Tibial artery (tissue), 4 donors: ENCODE measurements around the gene HOXA7.

Experiments used
- DNase-seq, 2 donors: peaks; one replicate each; pipeline ENCODE4 v3.0.0-alpha.2; 2019
- H3K27ac ChIP-seq, 2 donors: fragments of 200-600 bp; sonication (generic) in 1 of 2; 1 replicate in 1 of 2; 2 replicates in 1 of 2; pipeline ENCODE4 v1.5.1; 2018 to 2019; ENCODE audit warnings: mild to moderate bottlenecking in 1 of 2
- H3K27me3 ChIP-seq, 2 donors: fragments of 200-600 bp; sonication (generic) in 1 of 2; one replicate each; pipeline versions ENCODE4 v1.5.1 to v1.6.0; 2016 to 2019
- H3K36me3 ChIP-seq, 3 donors: fragments of 200-600 bp; sonication (generic) in 2 of 3; one replicate each; pipeline ENCODE4 v1.5.1; 2016 to 2019; ENCODE audit warnings: mild to moderate bottlenecking in 2 of 3
- H3K4me1 ChIP-seq, 4 donors: fragments of 200-600 bp; sonication (generic) in 2 of 4; 1 replicate in 3 of 4; 2 replicates in 1 of 4; pipeline ENCODE4 v1.5.1; 2016 to 2019
- H3K4me3 ChIP-seq, 2 donors: fragments of 200-600 bp; sonication (generic) in 1 of 2; 1 replicate in 1 of 2; 2 replicates in 1 of 2; pipeline ENCODE4 v1.5.1; 2018 to 2019; ENCODE audit warnings: mild to moderate bottlenecking in 2 of 2
- H3K9me3 ChIP-seq, 3 donors: fragments of 200-600 bp; sonication (generic) in 1 of 3; one replicate each; pipeline ENCODE4 v1.5.1; 2016 to 2019
- CTCF ChIP-seq, 2 experiments: fragments of 200-600 bp in 1 of 2; fragments of 450-650 bp in 1 of 2; IDR thresholded peaks; one replicate each; pipeline ENCODE4 v1.5.1; 2017 to 2019; ENCODE audit warnings: antibody characterized with exemption in 2 of 2, mild to moderate bottlenecking in 1 of 2, moderate library complexity in 1 of 2
- intact Hi-C: fragments of 100-400 bp; cut with DNase I; formaldehyde crosslinking; loops from one replicate; pipeline ENCODE4 v1.15.0; 2023; ENCODE audit warnings: low total_unique reads

HOXA7 gene

GRCh38 chr7:27159266-27160144 is 3.0 kb upstream of the HOXA7 start:
- H3K27ac ChIP-seq: no peak overlapping the region
- no peaks in the 10 kb centered on the region for H3K36me3 ChIP-seq
- TF ChIP-seq CTCF (IDR thresholded peaks at IDR 0.05): no peak
- no peaks in the 10 kb centered on the region for H3K27me3 ChIP-seq
- peaks cover 0 to 53% (median 27%) of the 10 kb centered on the region in 4 donors for H3K4me1 ChIP-seq
- H3K9me3 ChIP-seq: no peaks in the 10 kb centered on the region
- no peak overlapping the region for H3K4me3 ChIP-seq
- DNase-seq: no peak
- intact Hi-C loops: loop anchor here (2.0 to 10.0 kb wide), 4 partner anchors 297 to 1765 kb away; partner anchors contain the start of genes CBX3, HNRNPA2B1 and SKAP2

GRCh38 chr7:27158436-27159265 is 2.2 kb upstream of the HOXA7 start:
- DNase-seq: peak in 1 of 2 donors; percentile 60
- Histone ChIP-seq H3K4me1 (peaks cover 0 to 52% (median 30%) of the 10 kb centered on the region in 4 donors), H3K36me3 (no peaks in the 10 kb centered on the region), H3K27me3 (no peaks in the 10 kb centered on the region), H3K4me3 (no peak overlapping the region), H3K9me3 (no peaks in the 10 kb centered on the region), H3K27ac (no peak overlapping the region)
- TF ChIP-seq CTCF (IDR thresholded peaks at IDR 0.05): no peak
- intact Hi-C loops: loop anchor here (5.0 kb wide), 1 partner anchor 296 kb away; the partner anchor contains the start of gene SKAP2

GRCh38 chr7:27157702-27158431 is 1.4 kb upstream of the HOXA7 start:
- Histone ChIP-seq H3K27me3 (no peaks in the 10 kb centered on the region), H3K4me3 (no peak overlapping the region), H3K9me3 (no peaks in the 10 kb centered on the region), H3K4me1 (peaks cover 0 to 48% (median 35%) of the 10 kb centered on the region in 4 donors), H3K27ac (no peak overlapping the region), H3K36me3 (no peaks in the 10 kb centered on the region)
- TF ChIP-seq CTCF (IDR thresholded peaks at IDR 0.05): no peak
- intact Hi-C loops: loop anchor here (5.0 kb wide), 1 partner anchor 296 kb away; the partner anchor contains the start of gene SKAP2
- peak in 1 of 2 donors; percentile 66 for DNase-seq

- H3K9me3 ChIP-seq: no peaks in the 10 kb centered on the region
- intact Hi-C loops: loop anchor here (5.0 kb wide), 1 partner anchor 295 kb away; the partner anchor contains the start of gene SKAP2
- TF ChIP-seq CTCF (IDR thresholded peaks at IDR 0.05): no peak
- H3K36me3 ChIP-seq: no peaks in the 10 kb centered on the region
- peaks cover 0 to 44% (median 36%) of the 10 kb centered on the region in 4 donors for H3K4me1 ChIP-seq
- H3K4me3 ChIP-seq: peak overlapping the region; percentile 62 to 75
- DNase-seq: no peak
- H3K27ac ChIP-seq: peak overlapping the region; percentile 78 to 84
- no peaks in the 10 kb centered on the region for H3K27me3 ChIP-seq
Observed at GRCh38 chr7:27156916-27157701, 634 bp upstream of the HOXA7 start.
